GM21367 (cell line): ENCODE measurements around the gene TSSK3.
"Not testable (repeated sequence)": the region's sequence is repeated elsewhere in the genome, so short reads cannot be mapped to it uniquely, and the experiment has no call there.

ENCODE experiments used
- ATAC-seq: cut with Tn5 transposase; IDR thresholded peaks from one replicate; pipeline ENCODE4 v1.9.1; 2021; ENCODE audit not compliant: unreplicated experiment

The TSSK3 gene

GRCh38 chr1:32394890-32395432, 32.6 kb downstream of the TSSK3 start:
- no peak for ATAC-seq

- ATAC-seq, result not testable (repeated sequence)
Observed at GRCh38 chr1:32396524-32396923, 34.2 kb downstream of the TSSK3 start.

DNA sequence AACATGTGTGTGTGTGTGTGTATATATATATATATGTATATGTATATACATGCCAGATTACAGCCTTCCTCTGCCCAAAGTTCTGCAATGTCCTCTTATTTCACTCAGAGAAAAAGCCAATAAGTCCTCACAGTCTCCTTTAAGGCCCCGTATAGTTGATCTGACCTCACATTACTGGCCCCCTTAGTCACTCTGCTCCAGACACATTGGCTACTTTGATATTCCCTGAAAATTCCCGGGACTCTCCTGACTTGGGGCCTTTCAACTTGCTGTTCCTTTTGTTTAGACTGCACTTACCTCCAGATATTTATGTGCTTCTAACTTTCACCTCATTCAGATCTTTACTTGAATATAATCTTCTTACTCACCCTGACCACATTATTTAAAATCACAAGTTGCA, 36.1 kb downstream of the TSSK3 start:
- no peak for ATAC-seq

DNA sequence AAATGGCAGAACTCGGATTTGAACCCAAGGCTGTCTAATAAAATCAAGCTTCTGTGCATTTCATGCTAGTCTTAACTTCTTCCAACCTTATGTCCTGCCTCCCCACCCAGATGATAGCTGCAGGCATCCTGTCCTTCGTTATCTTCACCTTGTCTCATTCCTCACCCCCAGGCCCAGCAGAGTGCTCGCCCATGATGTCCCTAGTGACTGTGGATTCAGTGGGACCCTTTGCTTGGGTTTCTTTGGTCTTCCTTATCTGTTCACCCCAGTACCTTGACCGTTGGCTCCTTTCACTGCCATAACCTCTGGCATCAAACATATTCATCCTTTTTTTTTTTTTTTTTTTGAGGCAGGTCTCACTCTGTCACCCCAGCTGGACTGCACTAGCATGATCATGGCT, 37.5 kb downstream of the TSSK3 start:
- no peak for ATAC-seq

- ATAC-seq, result no peak
Observed at GRCh38 chr1:32400876-32401631, 38.7 kb downstream of the TSSK3 start.

DNA sequence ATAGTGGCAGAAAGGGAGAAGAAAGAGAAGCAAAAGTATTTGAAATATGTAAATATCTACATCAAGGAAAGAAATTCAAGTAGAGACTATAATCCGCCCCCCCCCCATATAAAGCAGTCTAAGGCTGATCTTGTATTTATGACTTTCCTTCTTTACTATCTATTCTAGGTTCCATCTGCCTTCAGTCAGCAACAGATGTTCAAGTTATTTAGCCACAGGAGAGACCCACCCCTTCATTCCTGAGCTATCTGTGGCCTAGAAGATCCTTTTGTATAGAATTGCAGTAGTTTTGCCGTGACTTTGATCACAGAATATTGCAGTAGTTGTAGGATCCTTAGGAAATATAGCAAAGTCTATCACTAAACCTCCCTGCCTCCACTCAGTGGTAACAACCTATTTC, 42.6 kb downstream of the TSSK3 start:
- no peak for ATAC-seq

DNA sequence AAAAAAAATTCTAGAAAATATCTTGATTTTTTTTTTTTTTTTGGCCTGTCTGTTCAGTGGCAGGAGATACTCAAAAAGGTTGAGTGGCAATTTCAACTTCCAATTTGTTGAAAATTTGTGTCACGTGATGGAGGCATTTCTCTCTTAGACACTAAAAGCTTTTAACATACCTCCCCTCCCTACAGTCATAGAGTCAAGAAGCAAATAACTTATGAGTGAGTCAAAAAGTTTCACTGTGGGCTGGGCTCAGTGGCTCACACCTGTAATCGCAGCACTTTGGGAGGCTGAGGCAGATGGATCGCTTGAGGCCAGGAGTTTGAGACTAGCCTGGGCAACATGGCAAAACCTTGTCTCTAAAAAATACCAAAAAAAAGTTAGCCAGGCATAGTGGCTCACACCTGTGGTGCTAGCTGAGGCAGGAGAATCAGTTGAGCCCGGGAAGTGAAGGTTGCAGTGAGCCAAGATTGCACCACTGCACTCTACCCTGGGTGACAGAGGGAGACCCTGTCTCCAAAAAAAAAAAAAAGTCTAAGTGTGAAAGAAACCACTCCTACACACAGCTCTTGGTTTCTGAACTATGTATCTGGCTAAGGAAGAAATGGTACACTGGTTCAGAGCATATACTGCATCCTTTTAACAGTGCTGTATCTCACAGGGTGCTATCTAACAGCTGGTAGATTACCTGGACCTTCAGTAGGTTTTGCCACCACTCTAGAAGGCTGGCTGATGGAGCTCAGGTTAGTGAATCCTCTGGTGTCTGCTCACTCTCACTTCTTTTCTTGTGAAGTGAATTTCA, 43.5 kb downstream of the TSSK3 start:
- ATAC-seq, result no peak

DNA sequence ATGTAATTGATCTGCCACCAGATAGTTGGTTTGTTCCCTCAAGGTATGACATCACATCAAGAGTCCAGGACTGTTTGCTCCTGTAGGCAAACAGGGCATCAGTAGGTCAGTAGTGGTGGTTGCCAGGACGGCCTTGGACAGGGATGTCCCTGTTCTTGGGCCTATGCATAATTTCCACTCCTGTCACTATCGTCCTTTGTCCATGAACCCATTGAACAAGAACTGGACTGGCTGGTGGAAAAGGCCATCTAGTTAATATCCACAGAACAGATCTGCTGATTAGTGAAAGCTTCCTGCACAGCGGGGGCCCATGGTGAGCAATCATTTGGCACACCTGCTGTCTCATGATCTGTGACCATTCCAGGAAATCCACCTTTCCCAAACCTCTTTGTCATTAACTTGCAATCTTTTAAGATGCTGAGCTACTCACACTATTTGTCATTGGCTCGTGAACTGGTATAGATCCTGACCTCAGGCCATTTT, 44.3 kb downstream of the TSSK3 start:
- no peak for ATAC-seq

DNA sequence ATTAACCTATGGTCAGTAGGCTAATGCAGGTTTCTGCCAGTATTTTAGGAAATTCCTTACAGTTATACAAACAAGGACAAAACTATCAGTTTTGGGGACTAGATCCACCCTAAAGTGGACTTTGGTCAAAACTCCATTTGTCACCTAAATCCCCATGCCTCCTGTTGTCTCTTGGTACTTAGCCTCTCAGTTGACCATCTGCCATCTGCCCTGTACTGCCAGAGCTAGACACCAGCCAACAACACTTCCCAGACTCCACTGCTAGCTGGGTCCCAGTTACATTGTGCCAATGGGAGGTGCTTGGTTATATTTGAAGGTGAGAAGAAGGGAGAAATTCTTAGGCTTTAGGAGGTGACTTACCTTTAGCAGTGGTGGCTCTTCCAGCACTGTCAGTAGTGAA, 48.9 kb downstream of the TSSK3 start:
- ATAC-seq, result no peak

DNA sequence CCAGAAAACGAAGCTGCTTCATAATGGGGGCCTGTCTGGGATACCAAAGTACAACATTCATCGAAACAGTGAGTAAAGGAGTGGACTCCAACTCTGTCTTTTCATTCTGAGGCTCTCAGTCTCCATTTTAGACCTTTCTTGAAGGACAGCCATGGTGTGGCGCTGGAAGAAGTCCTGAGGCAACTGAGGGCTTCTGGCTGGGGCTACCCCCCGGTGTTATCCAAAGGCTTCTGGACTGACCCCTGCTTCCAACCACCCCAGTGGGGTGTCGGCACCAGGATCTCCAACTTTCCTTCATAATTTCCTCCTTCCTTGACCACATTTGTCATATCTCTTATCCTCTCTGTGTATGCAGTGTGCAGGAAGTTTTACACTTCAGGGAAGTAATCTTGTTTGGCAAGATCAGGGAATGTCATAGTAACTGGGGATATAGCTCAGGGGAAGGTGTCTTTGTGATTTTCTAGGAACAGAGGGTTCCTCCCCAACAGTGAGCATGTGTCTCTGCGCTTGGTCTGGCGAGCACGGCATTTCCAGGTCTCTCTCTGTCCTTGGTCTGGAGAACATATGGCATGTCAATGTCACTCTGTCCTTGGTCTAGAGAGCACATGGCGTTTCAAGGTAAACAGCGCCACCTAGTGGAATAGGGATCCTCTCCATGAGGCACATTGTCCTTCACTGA, 51.3 kb downstream of the TSSK3 start:
- ATAC-seq, result no peak
